HG03066 (cell line): ENCODE results near the gene ASPSCR1.

ENCODE experiments used
- ATAC-seq: cut with Tn5 transposase; IDR thresholded peaks from one replicate; pipeline ENCODE4 v1.9.1; 2021; ENCODE audit warnings: low read depth; ENCODE audit not compliant: unreplicated experiment

ASPSCR1 gene

DNA sequence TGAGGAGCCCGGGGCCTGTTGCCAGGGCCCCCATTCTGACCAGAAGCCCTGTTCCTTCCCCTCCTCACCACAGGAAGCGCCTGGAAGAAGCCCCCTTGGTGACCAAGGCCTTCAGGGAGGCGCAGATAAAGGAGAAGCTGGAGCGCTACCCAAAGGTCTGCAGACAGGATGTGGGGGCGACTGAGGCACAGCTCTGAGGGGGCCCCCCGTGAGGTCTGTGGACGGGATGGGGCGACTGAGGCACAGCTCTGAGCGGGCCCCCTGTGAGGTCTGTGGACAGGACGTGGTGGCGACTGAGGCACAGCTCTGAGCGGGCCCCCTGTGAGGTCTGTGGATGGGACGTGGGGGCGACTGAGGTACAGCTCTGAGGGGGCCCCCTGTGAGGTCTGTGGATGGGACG lies 32.0 kb downstream of the ASPSCR1 start:
- ATAC-seq: no peak

DNA sequence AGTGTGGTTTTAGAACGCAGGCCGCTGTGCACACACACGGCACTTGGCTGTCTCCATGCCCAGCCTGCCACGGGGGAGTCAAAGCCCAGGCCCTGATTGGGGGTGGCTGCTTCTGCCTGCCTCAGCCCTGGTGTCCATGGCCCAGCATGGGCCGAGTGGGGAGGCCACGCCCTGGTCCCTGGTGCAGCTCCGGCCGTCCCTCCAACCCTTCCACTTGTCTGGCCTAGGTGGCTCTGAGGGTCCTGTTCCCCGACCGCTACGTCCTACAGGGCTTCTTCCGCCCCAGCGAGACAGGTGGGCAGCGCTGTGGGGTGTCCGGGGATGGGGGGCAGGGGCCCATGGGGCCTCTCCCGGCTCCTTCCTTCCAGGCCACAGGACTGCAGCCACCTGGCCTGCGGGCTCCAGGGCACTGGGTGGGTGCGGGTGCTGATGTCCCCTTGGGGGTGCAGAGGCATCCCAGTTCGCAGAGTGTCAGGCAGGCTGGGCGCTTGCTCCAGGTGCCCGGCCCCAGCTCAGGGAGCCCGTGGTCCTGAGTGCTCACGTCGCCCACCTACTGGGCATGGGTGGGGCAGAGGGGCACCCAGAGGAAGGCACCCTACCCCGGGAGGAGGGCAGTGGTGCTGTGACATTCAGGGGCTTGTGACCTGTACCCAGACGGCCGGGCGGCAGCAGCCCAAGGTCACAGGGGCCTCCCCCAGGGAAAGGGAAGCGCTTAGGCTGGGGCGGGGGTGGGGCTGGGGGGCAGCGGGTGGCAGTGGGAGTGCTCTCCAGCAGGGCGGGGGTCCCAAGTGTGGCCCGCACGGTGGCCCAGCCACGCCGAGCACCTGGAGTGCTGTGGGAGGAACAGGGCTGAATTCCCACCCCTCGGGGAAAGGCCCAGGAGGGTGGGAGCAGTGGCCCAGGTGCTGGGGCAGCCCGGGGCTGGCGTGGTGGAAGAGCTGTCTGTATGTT lies 33.4 kb downstream of the ASPSCR1 start:
- no peak for ATAC-seq

DNA sequence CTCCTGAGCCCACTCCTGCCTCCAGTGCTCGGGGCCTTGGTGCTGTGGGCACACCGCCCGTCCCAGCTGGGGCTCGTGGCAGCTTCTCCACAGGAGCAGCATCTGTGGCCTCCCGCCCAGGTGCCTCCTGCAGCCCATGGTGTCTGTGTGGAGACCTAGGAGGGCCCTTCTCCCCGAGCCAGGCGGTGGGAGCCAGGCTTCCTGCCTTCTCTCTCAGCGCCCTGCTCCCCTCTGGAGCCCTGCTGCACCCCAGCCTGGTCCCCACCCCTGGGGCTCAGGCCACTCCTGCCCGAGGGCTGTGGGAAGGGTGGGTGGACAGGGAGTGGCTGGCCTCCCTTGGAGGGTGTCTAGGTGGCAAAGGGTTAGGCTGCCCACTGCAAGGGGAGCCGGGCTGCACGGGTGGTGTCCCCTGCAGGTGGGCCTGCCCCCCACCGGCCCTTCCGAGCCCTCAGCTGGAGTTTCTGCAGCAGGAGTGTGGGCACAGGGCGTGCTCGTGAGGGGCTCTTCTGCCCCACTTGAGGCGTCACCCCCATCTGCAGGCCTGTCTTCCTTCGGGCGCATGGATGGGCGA lies 34.3 kb downstream of the ASPSCR1 start:
- no peak for ATAC-seq

DNA sequence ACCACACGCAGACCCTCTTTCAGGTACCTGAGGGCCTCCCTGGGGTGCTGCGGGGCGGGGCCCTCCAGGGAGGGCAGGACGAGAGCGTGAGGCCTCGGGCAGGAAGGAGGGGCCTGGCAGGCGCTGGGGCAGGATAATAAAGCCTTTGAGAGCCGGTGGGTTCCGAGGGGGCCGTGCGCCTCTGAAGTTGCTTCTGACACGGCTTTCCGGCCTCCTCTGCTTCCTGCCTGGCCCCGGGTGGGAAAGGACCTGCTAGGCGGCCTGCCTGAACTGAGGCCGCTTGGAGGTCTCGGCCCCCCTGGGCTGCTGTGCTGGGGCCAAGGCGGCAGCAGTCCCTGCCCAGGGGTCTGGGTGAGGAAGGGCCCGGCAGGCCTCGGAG lies 34.8 kb downstream of the ASPSCR1 start:
- no peak for ATAC-seq

DNA sequence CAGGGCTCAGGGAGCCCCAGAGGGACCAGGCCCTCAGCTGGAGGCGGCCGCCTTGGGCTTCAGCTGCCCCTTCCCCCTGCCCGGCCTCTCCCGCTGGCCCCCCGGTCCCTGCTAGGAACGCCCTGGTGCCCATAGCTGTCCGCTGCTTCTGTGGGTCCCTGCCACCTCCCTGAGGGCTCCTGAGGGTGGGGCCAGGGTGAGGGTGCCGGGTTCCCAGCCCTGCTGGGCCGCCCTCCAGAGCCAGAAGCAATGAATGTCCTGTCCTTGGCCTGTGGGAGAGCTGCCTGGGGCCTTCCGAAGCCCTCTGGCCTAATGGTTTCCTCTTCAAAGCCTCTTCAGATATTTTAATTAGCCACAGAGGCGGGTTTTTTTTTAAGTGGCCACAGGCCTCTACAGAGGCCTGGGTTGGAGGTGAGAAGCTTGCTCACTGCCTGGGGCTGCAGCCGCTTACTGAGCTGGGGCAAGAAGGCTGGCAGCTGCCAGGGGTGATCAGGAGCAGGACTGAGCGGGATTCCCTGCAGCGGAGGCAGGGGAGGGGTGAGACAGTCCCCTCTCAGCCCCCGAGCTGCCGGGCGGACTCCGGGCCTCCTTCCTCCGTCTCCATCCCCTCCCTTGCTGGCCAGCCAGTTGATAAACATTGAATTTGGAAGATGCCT lies 35.3 kb downstream of the ASPSCR1 start:
- no peak for ATAC-seq

DNA sequence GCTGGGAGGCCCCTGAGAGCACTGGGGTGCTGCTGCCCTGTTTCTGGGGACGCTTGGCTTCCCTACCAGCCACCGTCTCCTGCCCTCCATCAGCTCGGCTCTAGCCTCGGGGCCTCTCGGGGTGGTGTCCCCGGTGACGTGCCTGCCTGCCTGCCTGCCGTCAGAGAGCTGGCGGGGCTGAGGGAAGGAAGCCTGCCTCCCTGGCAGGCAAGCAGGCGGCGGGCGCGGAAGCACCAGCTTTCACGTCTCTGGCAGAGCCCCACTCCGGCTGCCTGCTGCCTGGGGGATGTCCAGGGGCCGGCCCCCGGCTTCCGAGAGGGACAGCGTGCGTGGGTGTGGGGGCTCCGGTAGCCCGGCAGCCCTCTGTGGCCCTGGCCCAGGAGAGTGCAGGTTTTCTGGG lies 35.9 kb downstream of the ASPSCR1 start:
- ATAC-seq: no peak

DNA sequence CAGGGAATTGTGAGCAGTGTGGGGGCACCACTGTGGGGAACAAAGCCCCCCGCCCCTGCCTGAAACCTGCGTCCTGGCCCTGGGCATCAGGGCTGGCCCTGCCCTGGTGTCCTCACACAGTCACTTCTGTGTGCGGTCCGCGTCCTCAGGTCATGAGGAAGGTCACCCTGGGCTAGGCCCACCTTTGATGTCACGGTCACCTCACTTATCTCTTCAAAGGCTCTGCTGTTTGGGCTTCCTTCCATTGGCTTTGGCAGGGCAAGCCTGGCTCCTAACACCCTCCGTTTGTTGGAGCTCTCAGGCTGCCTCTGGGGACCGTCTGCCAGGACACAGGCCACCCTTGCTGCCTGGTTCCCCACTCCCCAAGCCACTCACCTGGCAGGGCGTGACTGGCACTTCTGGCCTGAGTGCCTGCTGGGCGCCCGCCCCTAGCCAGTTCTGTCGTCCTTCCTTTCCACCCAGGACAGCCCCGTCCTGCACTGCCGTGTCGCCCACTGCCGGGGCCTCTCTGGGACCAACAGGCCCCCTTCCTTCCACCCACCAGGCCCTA lies 36.4 kb downstream of the ASPSCR1 start:
- no peak for ATAC-seq

DNA sequence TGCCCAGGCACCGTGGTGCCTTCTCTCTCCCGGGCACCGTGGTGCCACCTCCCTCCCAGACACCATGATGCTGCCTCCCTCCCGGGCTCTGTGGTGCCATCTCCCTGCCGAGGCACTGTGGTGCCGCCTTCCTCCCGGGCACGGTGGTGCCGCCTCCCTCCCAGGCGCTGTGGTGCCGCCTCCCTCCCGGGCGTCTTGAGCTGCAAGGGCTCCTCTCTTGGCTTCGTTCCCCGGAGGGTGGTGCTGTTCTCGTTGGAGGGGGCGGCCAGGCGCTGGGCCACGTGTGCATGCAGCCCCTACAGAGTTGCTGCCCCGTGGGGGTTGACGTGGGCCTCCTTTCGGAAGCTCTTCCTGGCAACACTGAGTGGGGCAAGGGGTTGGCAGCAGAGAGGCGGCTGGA lies 37.0 kb downstream of the ASPSCR1 start:
- ATAC-seq: no peak

DNA sequence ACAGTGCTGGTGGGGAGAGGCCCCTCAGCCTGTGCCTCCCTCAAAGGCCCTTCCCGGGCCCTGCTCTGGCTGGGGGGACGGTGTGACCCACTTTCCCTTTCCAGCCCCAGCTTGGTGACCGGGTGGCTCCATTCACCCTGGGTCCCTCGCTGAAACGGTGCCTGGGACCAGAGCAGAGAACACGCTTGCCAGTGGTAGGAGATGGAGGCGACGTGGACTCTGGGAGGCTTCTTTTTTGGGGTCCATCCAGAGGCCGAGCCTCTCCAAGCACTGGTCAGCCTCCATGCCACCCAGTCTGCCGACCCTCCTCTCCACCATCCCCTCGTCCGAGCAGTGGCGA lies 37.5 kb downstream of the ASPSCR1 start:
- no peak for ATAC-seq

DNA sequence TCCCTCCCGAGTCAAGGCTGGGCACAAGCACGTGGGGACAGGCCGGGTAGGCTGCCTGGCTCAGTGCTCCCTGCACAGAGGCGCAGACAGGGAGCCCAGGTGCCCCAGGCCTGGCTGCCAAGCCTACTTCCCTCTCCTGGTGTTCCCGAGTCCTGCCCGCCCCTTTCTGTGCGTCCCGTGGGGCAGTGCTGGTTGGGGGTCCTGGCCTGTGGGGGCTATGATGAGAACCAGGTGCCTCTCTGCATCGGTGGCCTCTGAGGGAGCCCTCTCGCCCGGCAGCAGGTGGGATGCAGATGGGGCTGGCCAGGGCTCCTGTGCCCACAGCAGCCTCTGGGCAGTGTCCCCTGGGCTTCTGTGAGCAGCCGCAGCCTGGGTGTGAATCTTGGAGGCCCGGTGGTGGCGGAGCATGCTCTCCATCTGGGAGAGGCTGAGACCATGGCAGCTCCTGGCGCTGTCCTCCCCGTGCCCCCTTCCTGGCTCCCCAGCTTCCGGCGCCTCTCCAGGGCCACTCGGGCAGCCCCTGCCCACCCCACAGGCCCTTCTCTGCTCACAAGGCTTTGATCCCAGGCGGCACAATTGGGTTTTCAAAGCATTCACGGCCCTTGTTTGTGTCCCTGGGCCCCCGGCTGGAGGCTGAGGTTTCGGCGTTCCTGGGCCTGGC lies 38.0 kb downstream of the ASPSCR1 start:
- no peak for ATAC-seq

DNA sequence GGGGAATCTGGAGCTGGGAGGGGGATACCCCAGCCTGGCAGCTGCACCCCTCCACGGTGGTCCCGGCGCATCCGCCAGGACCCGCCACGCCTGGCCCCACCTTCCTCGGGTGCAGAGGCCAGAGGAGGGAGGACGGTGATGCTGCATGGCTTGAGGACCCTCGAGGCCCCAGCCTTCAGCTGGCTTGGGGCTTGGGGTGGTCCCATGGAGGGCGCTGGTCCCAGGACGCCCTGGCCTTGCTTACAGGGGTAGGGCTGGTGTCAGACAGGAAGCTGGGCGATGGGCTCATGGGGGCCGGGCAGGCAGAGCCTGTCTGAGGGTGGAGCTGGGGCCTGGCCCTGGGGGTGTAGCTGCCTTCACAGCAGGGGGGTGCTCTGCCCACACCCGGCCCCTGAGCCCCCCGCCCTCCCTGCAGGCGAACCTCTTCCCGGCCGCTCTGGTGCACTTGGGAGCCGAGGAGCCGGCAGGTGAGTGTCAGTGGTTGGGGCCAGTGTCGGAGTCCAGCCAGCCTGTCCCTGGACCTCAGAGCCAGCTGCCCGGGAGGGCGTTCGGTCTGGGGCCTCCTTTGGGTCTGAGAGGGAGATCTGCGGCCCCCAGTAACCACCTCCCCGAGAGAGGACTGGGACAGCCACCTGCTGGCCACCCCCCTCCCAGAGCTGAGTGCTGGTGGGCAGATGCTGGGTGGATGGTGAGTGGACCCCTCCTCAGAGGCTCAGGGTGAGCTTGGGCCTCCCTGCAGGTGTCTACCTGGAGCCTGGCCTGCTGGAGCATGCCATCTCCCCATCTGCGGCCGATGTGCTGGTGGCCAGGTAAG lies 38.8 kb downstream of the ASPSCR1 start:
- ATAC-seq: no peak

DNA sequence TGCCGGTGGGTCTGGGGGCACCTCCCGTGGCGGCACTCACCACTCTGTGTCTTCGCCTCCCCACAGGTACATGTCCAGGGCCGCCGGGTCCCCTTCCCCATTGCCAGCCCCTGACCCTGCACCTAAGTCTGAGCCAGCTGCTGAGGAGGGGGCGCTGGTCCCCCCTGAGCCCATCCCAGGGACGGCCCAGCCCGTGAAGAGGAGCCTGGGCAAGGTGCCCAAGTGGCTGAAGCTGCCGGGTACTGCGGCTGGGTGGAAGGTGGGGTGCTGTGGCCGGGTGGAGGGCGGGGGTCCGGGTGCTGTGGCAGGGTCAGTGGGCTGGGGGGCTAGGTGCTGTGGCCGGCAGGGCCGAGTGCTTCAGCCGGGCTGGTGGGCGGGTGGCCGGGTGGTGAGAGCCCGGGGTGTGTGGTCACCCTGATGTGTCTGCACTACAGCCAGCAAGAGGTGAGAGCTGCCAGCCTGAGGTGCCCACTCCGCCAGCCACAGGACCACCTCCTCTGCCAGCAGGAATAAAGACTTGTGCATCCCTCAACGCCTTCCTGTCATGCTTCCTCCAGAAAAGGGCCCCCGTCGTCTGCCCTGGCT lies 39.5 kb downstream of the ASPSCR1 start:
- no peak for ATAC-seq

DNA sequence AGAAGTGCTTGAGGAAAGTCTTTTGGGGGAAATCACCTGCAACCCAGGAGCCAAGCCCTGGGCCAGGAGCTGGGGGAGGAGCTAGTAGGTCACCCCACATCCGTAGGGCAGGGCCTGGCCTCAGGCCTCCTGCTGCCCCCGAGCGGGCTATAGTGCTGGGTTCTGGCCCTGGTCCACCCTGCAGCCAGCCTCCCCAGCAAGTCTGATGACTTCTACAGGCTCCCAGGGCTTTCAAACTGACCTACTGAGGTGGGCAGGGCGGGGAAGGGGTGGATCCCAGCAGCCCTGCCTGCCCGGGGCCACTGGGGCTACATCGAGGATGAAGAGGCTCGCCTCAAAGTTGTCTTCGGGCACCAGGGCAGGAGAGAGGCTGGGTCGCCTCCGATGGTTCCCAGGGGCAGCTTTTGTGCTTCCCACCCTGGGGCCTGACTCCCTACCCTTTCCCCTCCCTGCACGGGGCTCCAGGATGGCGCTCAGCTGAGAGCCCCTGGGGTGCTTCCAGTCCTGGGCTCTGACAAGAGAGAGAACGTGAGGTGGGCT lies 40.3 kb downstream of the ASPSCR1 start:
- ATAC-seq: no peak

DNA sequence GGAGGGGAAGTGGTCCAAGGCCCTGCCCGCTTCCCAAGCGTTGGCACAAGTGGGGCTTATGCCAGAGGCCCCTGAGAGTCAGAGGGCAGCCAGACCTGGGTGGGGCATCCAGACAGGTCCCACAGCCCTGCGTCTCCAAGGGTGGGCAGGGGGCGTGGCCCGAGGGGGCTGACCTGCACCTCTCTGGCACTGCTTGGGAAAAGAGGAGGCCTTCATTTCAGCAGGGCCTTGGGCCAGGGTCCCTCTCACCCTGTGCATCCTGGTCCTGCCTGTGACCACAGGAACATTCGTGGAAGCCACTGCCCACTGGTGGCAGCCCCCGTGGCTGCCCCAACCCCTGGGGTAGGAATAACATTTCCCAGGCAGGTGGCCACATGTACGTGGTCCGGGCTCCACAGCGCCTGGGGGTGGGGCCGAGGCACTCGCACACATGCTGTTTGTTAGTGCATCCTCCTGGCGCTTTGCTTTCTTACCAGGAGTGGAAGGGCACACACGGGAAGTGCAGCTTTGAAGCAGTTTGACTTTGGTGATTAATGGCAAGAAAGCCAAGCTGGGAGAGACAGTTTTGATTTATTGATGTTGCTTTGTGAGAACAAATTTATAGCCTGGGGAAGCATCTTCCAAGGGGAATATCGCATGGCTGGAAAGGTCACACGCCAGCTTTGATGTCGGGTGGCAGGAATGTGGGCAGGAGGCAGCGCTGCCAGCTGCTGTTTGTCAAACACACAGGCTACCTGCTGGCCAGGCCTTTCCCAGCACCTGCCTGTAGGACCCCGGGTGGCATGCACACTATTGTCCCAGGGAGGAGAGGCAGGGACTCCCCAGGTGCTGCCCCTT lies 40.9 kb downstream of the ASPSCR1 start:
- ATAC-seq: no peak

DNA sequence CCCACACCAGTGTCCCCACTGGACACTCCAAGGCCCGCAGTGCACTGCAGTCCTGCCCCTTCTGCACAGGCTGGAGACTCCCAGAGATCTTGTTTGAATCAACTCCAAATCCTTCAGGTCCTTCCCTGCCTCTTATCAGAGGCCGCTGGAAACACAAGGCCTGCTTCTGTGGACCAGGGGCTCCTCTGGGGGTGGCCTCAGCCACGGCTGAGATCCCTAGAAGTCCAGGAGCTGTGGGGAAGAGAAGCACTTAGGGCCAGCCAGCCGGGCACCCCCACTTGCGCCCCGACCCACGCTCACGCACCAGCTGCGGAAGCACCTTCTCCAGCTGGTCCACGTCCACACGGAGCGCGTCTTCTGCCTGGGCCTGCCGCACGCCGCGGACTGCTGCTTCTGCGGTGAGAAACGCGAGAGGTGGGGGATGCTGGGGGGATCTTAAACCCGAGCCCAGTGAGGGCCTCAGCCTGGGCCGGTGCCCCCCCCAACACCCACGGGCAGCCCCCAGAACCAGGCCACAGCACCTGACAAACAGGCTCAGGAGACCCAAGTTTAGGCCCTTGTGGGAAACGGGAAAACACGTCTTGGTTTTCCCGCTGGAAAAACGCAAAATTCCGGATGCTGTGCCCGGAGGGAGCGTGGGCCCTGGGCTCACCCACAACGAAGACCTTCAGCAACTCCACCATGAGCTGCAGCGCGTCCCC lies 41.7 kb downstream of the ASPSCR1 start:
- no peak for ATAC-seq

DNA sequence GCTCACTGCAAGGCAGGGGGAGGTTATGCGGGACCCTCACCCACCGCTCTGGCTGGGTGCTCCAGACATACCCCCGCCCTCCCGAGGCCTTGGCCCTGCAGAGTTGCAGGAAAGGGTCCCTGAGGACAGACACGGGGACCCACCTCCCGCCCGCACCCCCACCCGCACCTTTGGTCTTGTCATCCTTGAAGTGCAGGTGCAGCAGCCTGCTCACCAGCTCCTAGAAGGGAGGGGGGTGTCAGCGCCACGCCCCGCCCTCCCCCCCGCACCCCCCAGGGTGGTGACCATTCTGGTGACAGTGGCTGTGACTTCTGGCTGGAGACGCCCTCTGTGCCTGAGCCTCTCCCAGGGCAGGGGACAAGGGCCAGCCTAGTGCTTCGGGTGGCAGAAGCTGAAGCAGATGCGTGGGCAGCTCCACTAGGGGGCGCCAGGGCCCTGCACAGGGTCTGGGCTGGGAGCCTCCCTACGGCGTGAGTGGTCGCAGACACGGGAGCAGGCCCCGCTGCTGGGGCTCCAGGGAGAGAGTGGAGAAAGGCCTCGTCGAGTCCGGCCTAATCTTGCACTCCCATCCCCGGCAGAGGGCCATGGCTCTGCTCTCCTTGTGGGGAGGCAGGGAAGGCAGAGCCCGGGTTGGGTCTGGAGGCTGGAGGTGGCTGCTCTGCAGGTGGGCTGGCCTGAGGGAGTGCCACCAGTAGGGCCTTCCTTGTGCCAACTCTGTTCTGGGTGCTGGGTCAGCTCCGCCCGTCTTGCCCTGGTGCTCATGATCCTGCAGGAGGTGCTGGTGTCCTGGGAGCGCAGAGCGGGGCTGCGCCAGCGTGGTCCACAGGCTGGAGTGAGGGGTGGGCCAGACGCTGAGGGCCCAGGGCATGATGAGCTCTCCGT lies 42.5 kb downstream of the ASPSCR1 start:
- no peak for ATAC-seq

DNA sequence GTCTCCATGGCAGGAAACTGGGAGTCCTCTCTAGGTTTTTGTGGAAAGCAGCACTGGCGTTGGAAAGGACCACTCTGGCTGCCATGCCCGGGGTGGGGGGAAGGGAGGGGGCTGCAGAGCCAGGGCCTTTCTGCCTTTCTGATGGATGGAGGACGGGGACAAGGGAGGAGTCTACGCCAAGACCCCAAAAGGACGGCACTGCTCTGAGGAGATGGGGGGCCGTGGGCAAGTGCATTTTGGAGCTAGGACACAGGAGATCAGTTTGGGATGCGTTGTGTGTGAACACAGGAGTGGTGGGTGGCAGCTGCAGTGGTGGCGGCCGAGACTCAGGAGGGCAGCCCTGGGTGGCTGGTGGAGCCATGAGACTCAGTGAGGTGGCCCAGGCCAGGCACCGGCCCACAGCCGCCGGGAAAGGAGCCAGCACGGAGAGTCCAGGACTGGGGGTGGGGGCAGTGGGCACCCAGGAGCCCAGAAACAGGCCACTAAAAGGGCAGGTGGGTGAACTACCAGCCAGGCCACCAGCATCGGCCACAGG lies 43.2 kb downstream of the ASPSCR1 start:
- ATAC-seq: no peak
